ENCODE results near the gene SH3GL1. TPM values are rescaled to one million over a fixed set of nuclear protein-coding genes. Genes with fewer than 3 reads are reported as not detected.
A peak's percentile ranks its signal among the peaks of the same experiment; 100 is the strongest.

The SH3GL1 gene
- total and polyA plus RNA-seq, 2 experiments from 2014 or later = 92.8 to 97.9 TPM

DNA sequence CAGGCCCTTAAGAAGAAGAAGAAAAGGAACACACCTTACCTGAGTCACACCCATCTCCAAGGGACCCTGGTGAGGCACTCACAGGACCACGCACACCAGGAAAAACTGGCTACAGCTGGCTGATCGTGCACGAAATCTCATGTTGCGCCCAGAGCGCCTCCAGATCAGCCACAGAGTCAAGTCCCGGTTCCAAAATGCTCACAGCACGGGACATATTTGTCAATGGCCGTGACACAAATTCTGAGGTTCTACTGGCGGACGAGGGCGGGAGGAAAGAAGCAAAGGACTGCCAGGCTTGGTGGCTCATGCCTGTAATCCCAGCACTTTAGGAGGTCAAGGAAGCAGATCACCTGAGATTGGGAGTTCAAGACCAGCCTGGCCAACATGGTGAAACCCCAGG, 21.5 kb downstream of the SH3GL1 start:
- Histone ChIP-seq H3K36me3 (no peaks in the 10 kb centered on the region), H3K4me1 (ENCODE audit: low read depth) (peaks cover 29% of the 10 kb centered on the region), H3K27ac (no peak overlapping the region), H3K9me3 (ENCODE audit: low read depth) (no peaks in the 10 kb centered on the region), H3K27me3 (no peaks in the 10 kb centered on the region), H3K4me3 (no peak overlapping the region)
- no peak for DNase-seq (ENCODE audit: low read depth in 1 of 2, low spot score in 1 of 2)
- TF ChIP-seq CTCF (IDR thresholded peaks at IDR 0.05; ENCODE audit: low read depth, low read length) = no peak

GRCh38 chr19:4376991-4377781, 23.2 kb downstream of the SH3GL1 start:
- H3K4me3 ChIP-seq = no peak overlapping the region
- no peaks in the 10 kb centered on the region for H3K27me3 ChIP-seq
- H3K4me1 ChIP-seq (ENCODE audit: low read depth) = peaks cover 31% of the 10 kb centered on the region
- no peak for DNase-seq (ENCODE audit: low read depth in 1 of 2, low spot score in 1 of 2)
- no peaks in the 10 kb centered on the region for H3K36me3 ChIP-seq
- peak overlapping the region; percentile 87 for H3K27ac ChIP-seq
- no peaks in the 10 kb centered on the region for H3K9me3 ChIP-seq (ENCODE audit: low read depth)
- TF ChIP-seq CTCF (IDR thresholded peaks at IDR 0.05; ENCODE audit: low read depth, low read length) = no peak

DNA sequence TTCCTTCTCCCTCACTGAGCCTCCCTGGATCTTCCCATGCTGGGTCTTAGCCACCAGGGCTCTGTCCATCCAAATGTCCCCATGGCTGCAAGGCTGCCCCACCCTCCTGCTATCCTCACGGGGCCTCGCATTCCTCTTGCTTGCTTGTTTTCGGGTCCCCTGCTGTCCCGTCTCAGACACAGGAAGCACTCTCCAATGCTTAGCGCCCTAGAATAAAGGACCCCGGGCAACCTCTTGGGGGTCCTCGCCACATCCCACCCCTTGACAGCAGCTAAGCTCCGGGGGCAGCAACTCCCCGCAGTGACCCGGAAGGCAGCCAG, 23.7 kb downstream of the SH3GL1 start:
- Histone ChIP-seq H3K27me3 (no peaks in the 10 kb centered on the region), H3K4me3 (no peak overlapping the region), H3K9me3 (ENCODE audit: low read depth) (no peaks in the 10 kb centered on the region), H3K4me1 (ENCODE audit: low read depth) (peaks cover 31% of the 10 kb centered on the region), H3K36me3 (no peaks in the 10 kb centered on the region), H3K27ac (peak overlapping the region; percentile 87)
- TF ChIP-seq CTCF (IDR thresholded peaks at IDR 0.05; ENCODE audit: low read depth, low read length) = no peak
- DNase-seq (ENCODE audit: low read depth in 1 of 2, low spot score in 1 of 2) = no peak

GRCh38 chr19:4376028-4376670, 24.2 kb downstream of the SH3GL1 start:
- DNase-seq (ENCODE audit: low read depth in 1 of 2, low spot score in 1 of 2) = no peak
- no peak overlapping the region for H3K4me3 ChIP-seq
- no peaks in the 10 kb centered on the region for H3K9me3 ChIP-seq (ENCODE audit: low read depth)
- no peaks in the 10 kb centered on the region for H3K36me3 ChIP-seq
- peaks cover 31% of the 10 kb centered on the region for H3K4me1 ChIP-seq (ENCODE audit: low read depth)
- no peaks in the 10 kb centered on the region for H3K27me3 ChIP-seq
- no peak for TF ChIP-seq CTCF (IDR thresholded peaks at IDR 0.05; ENCODE audit: low read depth, low read length)
- H3K27ac ChIP-seq = peak overlapping the region; percentile 87

- no peaks in the 10 kb centered on the region for H3K9me3 ChIP-seq (ENCODE audit: low read depth)
- peak; percentile 44 to 86 for DNase-seq (ENCODE audit: low read depth in 1 of 2, low spot score in 1 of 2)
- H3K27me3 ChIP-seq = no peaks in the 10 kb centered on the region
- H3K36me3 ChIP-seq = no peaks in the 10 kb centered on the region
- H3K4me3 ChIP-seq = no peak overlapping the region
- peaks cover 31% of the 10 kb centered on the region for H3K4me1 ChIP-seq (ENCODE audit: low read depth)
- H3K27ac ChIP-seq = peak overlapping the region; percentile 87
- peak; percentile 51 for TF ChIP-seq CTCF (IDR thresholded peaks at IDR 0.05; ENCODE audit: low read depth, low read length)
Measured at GRCh38 chr19:4375164-4376027, 25.0 kb downstream of the SH3GL1 start.

Data from cardiac muscle cell (in vitro differentiated cells and primary cell).